Stomach (tissue), 9 donors: ENCODE results near the gene KRT17. TPM values are rescaled to one million over a fixed set of nuclear protein-coding genes. Genes with fewer than 3 reads are reported as not detected.

Experiments
- DNase-seq, 2 donors: peaks; one replicate each; pipeline versions ENCODE4 v3.0.0 to v3.0.0-alpha.2; 2013 to 2019
- H3K27ac ChIP-seq, 5 donors: fragments of 200-600 bp in 4 of 5; sonication (generic) in 4 of 5; one replicate each; pipeline ENCODE4 v1.5.1; 2013 to 2019; ENCODE audit warnings: mild to moderate bottlenecking in 1 of 5, moderate library complexity in 1 of 5
- H3K27me3 ChIP-seq, 3 donors: fragments of 200-600 bp; sonication (generic); one replicate each; pipeline ENCODE4 v1.5.1; 2017 to 2019; ENCODE audit warnings: mixed run types in 1 of 3
- H3K36me3 ChIP-seq, 4 donors: fragments of 200-600 bp; sonication (generic); 1 replicate in 3 of 4; 2 replicates in 1 of 4; pipeline ENCODE4 v1.5.1; 2016 to 2019
- H3K4me1 ChIP-seq, 4 donors: fragments of 200-600 bp; sonication (generic); one replicate each; pipeline ENCODE4 v1.5.1; 2016 to 2019
- H3K4me3 ChIP-seq, 4 donors: fragments of 200-600 bp; sonication (generic) in 3 of 4; one replicate each; pipeline ENCODE4 v1.5.1; 2016 to 2019; ENCODE audit warnings: mild to moderate bottlenecking in 1 of 4
- H3K9me3 ChIP-seq, 4 donors: fragments of 200-600 bp; sonication (generic); one replicate each; pipeline ENCODE4 v1.5.1; 2016 to 2019
- CTCF ChIP-seq, 7 experiments: fragments of 450-650 bp in 4 of 7; fragments of 200-600 bp in 3 of 7; sonication (generic) in 3 of 7; IDR thresholded peaks; one replicate each; pipeline ENCODE4 v1.5.1; 2016 to 2019; ENCODE audit warnings: antibody characterized with exemption in 7 of 7, control low read depth in 2 of 7, mild to moderate bottlenecking in 1 of 7
- EP300 ChIP-seq: sonication (generic); formaldehyde crosslinking; IDR thresholded peaks from one replicate; pipeline ENCODE4 v1.6.1; 2017; ENCODE audit warnings: antibody characterized with exemption
- POLR2A ChIP-seq, 4 donors: fragments of 450-650 bp; IDR thresholded peaks; one replicate each; pipeline ENCODE4 v1.6.1; 2016; ENCODE audit warnings: antibody characterized with exemption in 4 of 4, control low read depth in 2 of 4, mild to moderate bottlenecking in 1 of 4, moderate library complexity in 1 of 4
- POLR2AphosphoS5 ChIP-seq, 3 donors: sonication (generic); formaldehyde crosslinking; IDR thresholded peaks; one replicate each; pipeline ENCODE4 v1.6.1; 2016; ENCODE audit warnings: antibody characterized with exemption in 3 of 3
- WGBS, 5 donors: extraction: QIAGEN DNeasy Blood & Tissue Kit in 3 of 5; methylation state at CpG; one replicate each; pipeline versions ENCODE4 v1.1.5 to v1.1.7; 2013 to 2018; 5-methylcytosine and 5-hydroxymethylcytosine counted together
- intact Hi-C: fragments of 100-400 bp; cut with DNase I; formaldehyde crosslinking; loops from one replicate; pipeline ENCODE4 v1.15.1; 2023; ENCODE audit warnings: low total_unique reads
- polyA plus RNA-seq, 3 donors: library from polyadenylated mRNA; stranded (reverse); fragments of 200-250 nt; gene quantifications; one replicate each; pipeline ENCODE4 v1.2.3, GENCODE V29; 2013
- total RNA-seq, 5 donors: library from RNA; depleted of rRNA; stranded (reverse); fragments of >200 nt; gene quantifications; one replicate each; pipeline versions ENCODE4 v1.1.0 to v1.2.3, GENCODE V29; 2014 to 2016
- donor health status: healthy with polysubstance abuse.
- donor health status: Bipolar disorder and iron deficiency.
- donor health status: healthy.

The KRT17 gene
- total and polyA plus RNA-seq, 8 donors, result 1.6 to 14.2 (median 6.0) TPM; not detected in 1

- DNase-seq, result peak in 1 of 2 donors; percentile 48
- intact Hi-C loops, result loop anchor here (10.0 kb wide), 2 partner anchors 755 to 855 kb away; no protein-coding TSS in a partner anchor
- H3K9me3 ChIP-seq, result no peaks in the 10 kb centered on the region
- TF ChIP-seq EP300 (no peak), CTCF (IDR thresholded peaks at IDR 0.05) (no peak), POLR2AphosphoS5 (IDR thresholded peaks at IDR 0.05) (no peak), POLR2A (IDR thresholded peaks at IDR 0.05) (no peak)
- no peaks in the 10 kb centered on the region for H3K27me3 ChIP-seq
- peaks cover 18 to 50% (median 32%) of the 10 kb centered on the region in 4 donors for H3K4me1 ChIP-seq
- H3K27ac ChIP-seq, result peak overlapping the region in 1 of 5 donors; percentile 93
- no peak overlapping the region for H3K4me3 ChIP-seq
- no peaks in the 10 kb centered on the region for H3K36me3 ChIP-seq
- WGBS, 5 donors, result 60 to 76% (median 68%) methylated on average over 11 of the region's 11 CpGs
These were observed 35.2 kb upstream of the KRT17 start for GRCh38 chr17:41659427-41660212.

GRCh38 chr17:41658846-41659245 is 34.5 kb upstream of the KRT17 start:
- intact Hi-C loops, result loop anchor here (10.0 kb wide), 1 partner anchor 754 kb away; no protein-coding TSS in a partner anchor
- TF ChIP-seq POLR2AphosphoS5 (IDR thresholded peaks at IDR 0.05) (no peak), CTCF (IDR thresholded peaks at IDR 0.05) (no peak), POLR2A (IDR thresholded peaks at IDR 0.05) (no peak), EP300 (no peak)
- no peaks in the 10 kb centered on the region for H3K27me3 ChIP-seq
- H3K4me3 ChIP-seq, result no peak overlapping the region
- peak in 1 of 2 donors; percentile 10 for DNase-seq
- H3K4me1 ChIP-seq, result peaks cover 24 to 57% (median 37%) of the 10 kb centered on the region in 4 donors
- peak overlapping the region in 3 of 5 donors; percentile 86 to 93 (median 93) for H3K27ac ChIP-seq
- 63 to 88% (median 76%) methylated on average over 2 to 5 of the region's 5 CpGs for WGBS, 5 donors
- H3K36me3 ChIP-seq, result no peaks in the 10 kb centered on the region
- no peaks in the 10 kb centered on the region for H3K9me3 ChIP-seq

- DNase-seq, result peak in 1 of 2 donors; percentile 39
- Histone ChIP-seq H3K4me1 (peaks cover 29 to 65% (median 45%) of the 10 kb centered on the region in 4 donors), H3K4me3 (no peak overlapping the region), H3K36me3 (no peaks in the 10 kb centered on the region), H3K9me3 (no peaks in the 10 kb centered on the region), H3K27me3 (no peaks in the 10 kb centered on the region), H3K27ac (peak overlapping the region; percentile 77 to 93 (median 88))
- 54 to 71% (median 66%) methylated on average over 10 to 12 of the region's 12 CpGs for WGBS, 5 donors
- no peak for TF ChIP-seq CTCF (IDR thresholded peaks at IDR 0.05)
- no peak for TF ChIP-seq POLR2AphosphoS5 (IDR thresholded peaks at IDR 0.05)
- no peak for TF ChIP-seq EP300
- TF ChIP-seq POLR2A (IDR thresholded peaks at IDR 0.05), result no peak
- intact Hi-C loops, result loop anchor here (10.0 kb wide), 1 partner anchor 753 kb away; no protein-coding TSS in a partner anchor
These were observed 33.6 kb upstream of the KRT17 start for GRCh38 chr17:41657936-41658335.

- H3K27me3 ChIP-seq, result no peaks in the 10 kb centered on the region
- DNase-seq, result no peak
- H3K27ac ChIP-seq, result peak overlapping the region; percentile 77 to 93 (median 88)
- 79 to 98% (median 87%) methylated on average over 7 to 16 of the region's 16 CpGs for WGBS, 5 donors
- H3K4me1 ChIP-seq, result peaks cover 32 to 65% (median 51%) of the 10 kb centered on the region in 4 donors
- no peak for TF ChIP-seq POLR2AphosphoS5 (IDR thresholded peaks at IDR 0.05)
- no peaks in the 10 kb centered on the region for H3K36me3 ChIP-seq
- intact Hi-C loops, result loop anchor here (10.0 kb wide), 1 partner anchor 752 kb away; no protein-coding TSS in a partner anchor
- no peaks in the 10 kb centered on the region for H3K9me3 ChIP-seq
- no peak overlapping the region for H3K4me3 ChIP-seq
These were observed 32.9 kb upstream of the KRT17 start for GRCh38 chr17:41657176-41657754.
